ENCODE data around the gene SUSD1.
"Not testable (repeated sequence)": the region's sequence is repeated elsewhere in the genome, so short reads cannot be mapped to it uniquely, and the experiment has no call there.

SUSD1 gene

DNA sequence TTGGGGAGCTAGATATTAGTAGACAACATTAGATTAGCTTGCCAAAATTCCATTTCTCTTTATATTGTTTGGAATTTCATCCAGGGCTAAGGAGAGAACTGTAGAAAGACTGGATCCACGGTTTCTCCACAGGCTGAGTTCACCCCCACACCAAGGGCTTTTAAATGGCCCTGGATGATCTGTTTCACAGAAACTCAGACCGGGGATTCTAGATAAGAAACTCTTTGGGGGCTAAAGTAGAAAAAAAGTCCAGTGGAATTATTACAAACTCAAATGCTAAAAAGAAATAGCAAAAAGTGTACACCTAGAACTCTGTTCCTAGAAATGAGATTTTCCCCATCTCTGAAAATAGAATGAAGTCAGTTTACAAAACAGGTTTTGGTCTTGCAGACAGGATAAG lies 80.9 kb downstream of the SUSD1 start:
- no peak for DNase-seq

DNA sequence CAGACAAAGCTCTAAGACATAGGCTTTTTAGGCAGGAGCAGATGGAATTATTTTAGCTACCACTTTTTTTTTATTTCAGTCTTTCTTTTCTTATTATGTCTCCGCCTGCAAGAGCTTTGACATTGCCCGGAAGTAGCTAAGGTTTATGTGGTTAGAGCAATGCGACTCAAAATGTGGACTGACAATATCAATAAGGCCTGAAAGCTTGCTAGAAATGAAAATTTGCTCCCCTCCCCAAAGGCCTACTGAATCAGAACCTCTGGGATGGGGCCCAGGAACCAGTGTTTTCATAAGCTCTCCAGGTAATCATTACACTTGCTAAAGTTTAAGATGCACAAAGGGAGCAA lies 81.3 kb downstream of the SUSD1 start:
- DNase-seq, result no peak

GRCh38 chr9:112093147-112093869 lies 81.8 kb downstream of the SUSD1 start:
- DNase-seq, result no peak

DNA sequence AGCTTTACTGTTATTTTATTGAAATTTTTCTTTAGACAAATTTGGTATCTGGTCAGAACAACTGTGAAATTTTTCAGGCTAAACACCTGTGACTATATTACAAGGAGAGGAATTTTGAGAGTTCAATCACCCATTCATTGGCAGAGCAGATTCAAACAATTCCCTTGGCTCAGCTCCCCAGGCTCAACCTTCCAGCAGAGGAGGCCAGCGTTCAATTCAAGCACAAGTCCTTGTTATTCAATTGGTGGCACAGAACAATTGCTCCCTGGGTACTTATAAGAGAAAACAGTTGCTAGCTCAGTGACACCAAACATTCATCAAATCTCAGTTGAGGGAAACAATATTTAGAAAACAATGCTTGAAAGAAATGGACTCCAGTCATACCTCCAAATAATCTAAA lies 83.3 kb downstream of the SUSD1 start:
- DNase-seq, result no peak

DNA sequence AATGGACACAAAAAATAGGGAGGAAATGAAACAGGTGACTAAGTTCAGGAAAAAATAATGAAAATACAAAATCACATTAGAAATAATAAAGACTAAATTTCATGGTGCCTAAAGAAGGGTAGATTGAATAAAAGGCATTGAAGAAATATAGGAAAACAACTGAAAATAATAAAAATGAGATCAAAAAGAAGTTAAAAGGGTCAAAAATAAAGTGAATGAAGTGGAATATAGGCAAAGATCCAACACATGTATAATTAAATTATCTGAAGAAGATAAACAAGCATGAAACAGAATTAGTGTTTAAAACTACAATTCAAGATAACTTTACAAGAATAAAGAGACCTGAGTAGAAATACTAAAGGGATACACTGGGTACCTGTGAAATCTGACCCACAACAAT lies 87.6 kb downstream of the SUSD1 start:
- no peak for DNase-seq

GRCh38 chr9:112086627-112087026 lies 88.5 kb downstream of the SUSD1 start:
- no peak for DNase-seq

DNA sequence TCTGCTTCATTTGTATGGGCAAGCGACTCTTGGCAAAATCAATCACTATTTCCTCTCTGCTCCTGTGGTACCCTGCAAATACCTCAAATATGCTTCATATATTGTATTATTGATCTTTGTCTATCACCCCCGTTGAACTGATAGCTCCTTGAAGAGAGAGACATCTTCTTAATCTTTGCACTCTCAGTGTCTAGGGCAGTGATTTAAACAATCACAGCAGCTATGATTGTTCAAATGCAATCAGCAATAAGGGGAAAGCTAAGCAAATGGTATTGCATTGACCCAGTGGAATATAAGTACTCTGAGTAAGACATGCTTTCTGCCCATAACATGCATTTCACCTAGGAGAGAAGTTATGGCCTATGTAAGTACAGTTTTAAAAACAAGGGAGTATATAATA lies 90.2 kb downstream of the SUSD1 start:
- DNase-seq, result no peak

DNA sequence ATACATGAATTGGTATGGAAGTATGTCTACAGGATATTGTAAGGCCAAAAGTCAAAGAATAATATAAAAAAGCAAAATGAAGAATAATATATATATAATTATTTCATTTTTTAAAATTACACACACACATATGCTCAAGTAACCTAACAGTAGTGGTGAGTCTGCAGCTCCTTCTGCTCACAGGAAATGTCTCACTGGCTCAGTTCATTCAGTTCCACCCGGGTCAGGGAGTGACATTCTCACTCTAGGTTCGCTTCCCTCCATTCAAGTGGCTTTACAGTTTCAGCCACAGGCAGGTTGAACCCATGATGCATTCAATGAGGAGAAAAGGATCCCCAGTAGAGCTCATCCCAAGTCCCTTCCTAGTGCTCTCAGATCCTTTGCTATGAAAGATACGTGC lies 90.8 kb downstream of the SUSD1 start:
- DNase-seq, result no peak

- DNase-seq, result no peak
These were observed 93.0 kb downstream of the SUSD1 start for GRCh38 chr9:112081918-112082729.

DNA sequence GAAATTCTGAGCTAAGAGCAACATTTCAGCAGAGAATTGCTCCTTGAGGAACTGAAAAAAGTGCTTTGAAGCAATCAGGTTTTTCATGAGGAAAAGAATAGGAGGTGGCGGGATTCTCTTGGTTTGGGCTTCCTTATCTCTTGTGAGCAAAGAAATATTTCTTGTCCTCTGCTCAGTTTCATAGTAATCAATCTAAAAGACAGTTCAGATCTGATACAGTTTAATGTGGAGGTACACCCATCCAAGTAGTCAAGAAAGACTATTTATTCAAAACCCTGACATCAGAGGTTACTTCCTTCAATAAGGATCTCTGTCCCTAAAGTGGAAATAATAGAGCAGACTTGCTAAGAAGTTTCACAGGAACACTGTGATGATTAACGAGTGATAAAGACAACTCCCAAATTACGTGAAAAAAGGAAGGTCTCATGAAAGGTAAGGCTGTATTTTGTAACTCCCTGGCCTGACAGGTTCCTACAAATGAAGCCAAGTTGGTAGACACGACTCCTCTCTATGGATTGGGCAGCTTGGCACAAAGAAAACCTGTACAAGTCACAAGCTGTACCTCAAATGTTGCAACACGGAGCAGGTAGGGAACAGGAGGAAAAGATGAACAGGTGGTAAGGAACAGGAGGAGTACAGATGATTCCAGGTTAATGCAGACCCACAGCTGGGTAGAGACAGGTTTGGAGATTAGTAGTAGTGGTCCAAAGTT lies 94.1 kb downstream of the SUSD1 start:
- DNase-seq, result no peak

- DNase-seq, result no peak
These were observed 96.7 kb downstream of the SUSD1 start for GRCh38 chr9:112078432-112078831.

GRCh38 chr9:112076814-112077213 lies 98.3 kb downstream of the SUSD1 start:
- DNase-seq, result no peak

DNA sequence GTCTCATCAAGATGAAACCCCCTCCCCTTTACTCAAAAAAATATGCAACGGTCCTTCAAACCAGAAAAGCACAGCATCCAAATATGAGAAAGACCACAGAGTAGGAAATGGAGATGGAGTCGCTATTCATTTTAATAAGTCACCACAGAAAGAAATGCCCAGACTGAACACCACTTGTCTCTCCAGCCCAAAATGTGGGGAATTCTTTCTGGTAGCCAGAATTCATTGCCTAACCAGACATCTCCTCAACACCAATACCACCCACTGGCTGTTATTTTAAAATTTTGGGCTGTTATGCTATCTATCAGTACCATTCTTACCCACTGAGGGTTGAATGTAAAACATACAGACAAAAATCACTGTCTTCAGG lies 100.1 kb downstream of the SUSD1 start:
- DNase-seq, result no peak

DNA sequence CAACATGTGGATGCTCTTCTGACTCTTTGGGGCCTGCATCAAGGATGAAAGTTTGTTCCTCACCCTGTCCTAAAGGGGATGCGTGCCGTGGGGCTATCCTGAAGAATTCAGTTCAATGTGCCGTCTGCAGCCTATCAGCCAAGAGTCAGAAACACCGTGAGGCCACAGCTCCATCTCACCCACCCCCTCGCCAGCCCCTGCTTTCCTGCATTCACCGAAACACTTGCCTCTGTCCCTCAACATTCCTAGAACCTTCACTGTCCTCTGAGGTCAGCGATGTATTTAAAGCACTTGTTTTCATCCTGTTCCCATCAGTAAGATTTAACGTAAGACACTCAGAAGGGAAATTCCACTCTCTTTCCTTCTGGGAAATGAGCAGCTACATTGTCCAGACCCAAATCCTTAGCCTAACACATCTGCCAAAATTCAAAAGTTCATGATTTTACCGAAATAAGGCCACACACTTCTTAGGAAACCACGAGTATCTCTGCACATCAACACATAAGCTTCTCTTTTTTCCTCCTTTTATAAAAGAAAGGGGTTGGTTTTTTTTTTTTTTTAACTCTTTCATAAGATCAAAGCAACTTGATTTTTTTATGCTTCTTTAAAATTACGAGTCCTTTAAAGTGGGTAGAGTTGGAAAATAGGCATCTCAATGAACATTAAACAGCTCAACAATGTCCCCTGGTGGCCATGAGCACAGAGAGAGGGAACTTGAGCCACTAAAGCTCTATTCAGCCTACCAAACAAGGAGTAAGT lies 100.7 kb downstream of the SUSD1 start:
- DNase-seq, result peak; percentile 81

DNA sequence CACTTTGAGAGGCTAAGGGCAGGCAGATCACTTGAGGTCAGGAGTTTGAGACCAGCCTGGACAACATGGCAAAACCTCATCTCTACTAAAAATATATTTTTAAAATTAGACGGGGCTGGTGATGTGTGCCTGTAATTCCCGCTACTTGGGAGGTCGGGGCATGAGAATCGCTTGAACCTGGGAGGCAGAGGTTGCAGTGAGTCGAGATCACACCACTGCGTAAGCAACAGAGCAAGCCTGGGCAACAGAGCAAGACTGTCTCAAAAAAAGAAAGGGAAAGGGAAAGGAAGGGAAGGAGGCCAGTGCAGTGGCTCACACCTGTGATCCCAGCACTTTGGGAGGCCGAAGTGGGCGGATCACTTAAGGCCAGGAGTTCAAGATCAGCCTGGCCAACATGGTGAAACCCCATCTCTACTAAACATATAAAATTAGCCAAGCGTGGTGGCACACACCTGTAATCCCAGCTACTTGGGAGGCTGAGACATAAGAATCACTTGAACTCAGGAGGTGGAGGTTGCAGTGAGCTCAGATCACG lies 101.4 kb downstream of the SUSD1 start:
- DNase-seq, result not testable (repeated sequence)

DNA sequence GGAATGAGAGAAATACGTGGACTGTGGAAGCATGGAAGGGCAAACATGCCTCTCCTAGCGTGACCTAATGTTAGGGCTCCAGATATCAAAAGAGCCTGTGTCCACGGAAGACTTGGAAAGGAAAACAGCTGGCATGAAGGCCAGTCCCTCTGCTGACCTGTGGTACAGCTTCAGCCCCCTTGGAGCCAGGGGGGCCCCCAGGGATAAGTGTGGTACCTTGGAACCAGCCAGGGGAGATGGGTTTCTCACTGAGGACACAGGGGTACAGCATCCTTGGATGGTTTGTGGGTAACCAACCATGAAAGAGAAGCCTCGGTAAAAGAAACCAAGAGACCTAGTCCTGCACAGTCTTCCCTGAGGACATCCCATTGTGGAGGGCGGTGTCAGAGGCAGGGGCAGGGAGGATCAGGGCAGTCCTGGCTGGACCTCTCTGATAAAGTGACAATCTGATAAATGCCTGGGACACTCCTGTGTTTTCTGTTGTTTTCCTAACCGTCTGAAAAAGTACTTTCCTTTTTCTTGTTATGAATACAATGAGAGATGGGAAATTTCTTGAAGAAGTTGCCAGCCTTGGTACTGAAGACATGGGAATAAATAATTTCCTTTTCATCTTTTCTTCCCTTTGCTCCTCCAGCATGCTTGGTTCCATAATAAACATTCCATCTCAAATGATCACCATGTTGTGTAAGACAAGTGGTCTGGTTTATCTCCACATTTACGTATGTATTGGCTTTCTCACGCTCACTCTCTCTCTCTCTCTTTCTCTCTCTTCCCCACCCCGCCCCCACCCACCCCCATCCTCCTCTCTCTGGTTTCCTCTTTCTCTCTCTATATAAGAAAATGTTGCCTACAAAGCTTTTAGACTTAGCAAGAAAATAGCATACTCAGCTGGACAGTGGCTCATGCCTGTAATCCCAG lies 102.1 kb downstream of the SUSD1 start:
- no peak for DNase-seq

DNA sequence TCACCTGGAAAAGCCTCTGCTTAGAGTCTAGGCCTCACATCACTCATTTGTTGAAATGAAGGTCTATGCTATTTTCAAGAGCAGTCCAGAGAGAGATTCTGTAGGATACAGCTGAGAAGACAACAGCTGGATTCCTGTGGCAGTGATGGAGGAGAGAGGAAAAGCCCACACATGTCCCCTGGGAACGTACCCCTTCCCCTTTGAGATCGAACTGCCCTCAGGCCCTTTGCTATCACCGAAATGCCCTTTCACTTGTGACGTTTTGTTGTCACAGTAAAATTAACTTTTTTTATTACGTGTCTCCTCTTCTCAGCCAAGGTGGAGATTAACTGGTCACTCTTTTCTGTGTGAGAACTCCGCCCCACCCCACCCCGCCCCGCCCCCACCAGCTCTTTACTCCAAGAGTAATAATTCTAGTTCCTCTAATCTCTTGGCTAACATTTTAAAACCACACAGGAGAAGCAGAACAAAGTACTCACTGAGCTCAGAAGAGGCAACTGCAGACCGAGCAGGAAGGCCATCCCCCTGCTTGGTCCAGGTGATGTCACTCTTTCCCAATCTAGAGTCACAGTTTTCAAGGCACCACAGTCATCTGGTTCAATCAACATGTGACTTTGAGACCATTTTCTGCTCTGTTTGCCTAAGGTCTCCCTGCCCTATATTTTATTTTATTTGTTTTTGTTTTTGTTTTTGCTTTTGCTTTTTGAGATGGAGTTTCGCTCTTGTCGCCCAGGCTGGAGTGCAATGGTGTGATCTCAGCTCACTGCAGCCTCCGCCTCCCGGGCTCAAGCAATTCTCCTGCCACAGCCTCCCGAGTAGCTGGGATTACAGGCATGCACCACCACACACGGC lies 105.6 kb downstream of the SUSD1 start:
- no peak for DNase-seq

DNA sequence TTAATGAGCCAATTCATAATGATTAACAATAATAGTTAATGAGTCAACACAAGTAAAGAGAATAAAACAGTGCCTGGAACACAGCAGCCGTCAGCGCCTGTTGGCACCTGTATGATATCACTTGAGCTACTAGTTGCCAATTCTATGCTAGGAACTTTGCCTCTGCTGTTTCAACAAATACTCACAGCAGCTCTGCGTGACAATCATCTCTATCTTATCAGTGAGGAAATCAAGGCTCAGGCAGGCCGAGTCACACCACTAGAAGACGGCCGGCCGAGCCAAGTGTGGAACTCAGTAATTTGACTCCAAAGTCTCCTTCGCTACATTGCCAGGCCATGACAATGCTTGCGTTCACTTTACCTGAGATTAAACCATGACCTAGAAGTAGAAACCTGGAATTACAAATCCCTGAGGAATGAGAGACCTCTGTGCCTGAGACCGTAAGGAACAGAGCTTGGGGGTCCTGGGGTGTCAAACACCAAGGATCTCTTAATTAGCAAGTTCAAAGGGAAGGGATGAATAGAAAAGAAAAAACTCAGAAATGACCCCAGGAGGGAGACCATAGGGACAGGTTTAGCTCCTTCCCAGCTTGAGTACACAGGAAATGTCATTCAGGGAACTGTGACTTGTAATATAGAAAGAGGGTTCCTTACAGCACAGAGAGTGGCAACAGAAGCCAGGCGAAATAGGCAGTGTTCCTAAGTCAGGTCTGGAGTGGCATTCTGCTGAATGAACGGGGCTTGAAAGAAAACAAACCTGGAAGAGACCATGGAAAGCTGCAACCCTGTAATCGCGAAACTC lies 109.1 kb downstream of the SUSD1 start:
- no peak for DNase-seq

DNA sequence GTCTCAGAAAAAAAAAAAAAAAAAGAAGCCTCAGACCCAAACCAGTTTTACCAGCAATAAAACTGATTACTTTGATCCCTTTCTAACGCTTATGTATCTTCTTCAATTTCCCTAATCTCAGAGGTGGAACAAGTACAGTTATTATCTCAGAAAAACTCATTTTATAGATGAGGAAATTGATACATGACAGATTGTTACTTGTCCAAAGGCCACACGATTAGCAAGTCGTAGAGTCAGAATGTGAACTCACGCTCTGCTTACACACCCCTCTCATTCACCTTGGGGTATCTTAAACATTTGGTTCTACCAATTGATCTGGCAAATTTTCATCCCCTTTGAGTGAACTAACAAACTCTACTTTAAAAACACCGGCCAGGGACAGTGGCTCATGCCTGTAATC lies 110.2 kb downstream of the SUSD1 start:
- no peak for DNase-seq

GRCh38 chr9:112063586-112063985 lies 111.5 kb downstream of the SUSD1 start:
- DNase-seq, result no peak

All from CD4-positive, alpha-beta T cell treated with Interleukin-17A for 4 hours (primary cell).